ENCODE results near the gene USP17L24.
"Not testable (repeated sequence)": the region's sequence is repeated elsewhere in the genome, so short reads cannot be mapped to it uniquely, and the experiment has no call there.

Gene USP17L24

GRCh38 chr4:9324865-9325264 lies at the start of gene USP17L24:
Gene USP17L24, plus strand, starts transcription at chr4:9325165. Its CDS starts 0 bp downstream, at chr4:9325165.
- DNase-seq = not testable (repeated sequence)

- DNase-seq = not testable (repeated sequence)
These were observed 774 bp upstream of the USP17L24 start for GRCh38 chr4:9324191-9324590.

GRCh38 chr4:9329611-9330010 lies 4.6 kb downstream of the USP17L24 start, which contains the start of gene USP17L25:
Gene USP17L25, plus strand, starts transcription at chr4:9329911. Its CDS starts 0 bp downstream, at chr4:9329911.
- not testable (repeated sequence) for DNase-seq

GRCh38 chr4:9334358-9334757 lies 9.4 kb downstream of the USP17L24 start, which contains the start of gene USP17L26:
Gene USP17L26, plus strand, starts transcription at chr4:9334658. Its CDS starts 0 bp downstream, at chr4:9334658.
- DNase-seq = not testable (repeated sequence)

- not testable (repeated sequence) for DNase-seq
These were observed 14.1 kb downstream of the USP17L24 start, which contains the start of gene USP17L5 for GRCh38 chr4:9339103-9339502. Gene USP17L5, plus strand, starts transcription at chr4:9339403. Its CDS starts 0 bp downstream, at chr4:9339403.

- not testable (repeated sequence) for DNase-seq
These were observed 18.9 kb downstream of the USP17L24 start, which contains the start of gene USP17L27 for GRCh38 chr4:9343848-9344247. Gene USP17L27, plus strand, starts transcription at chr4:9344148. Its CDS starts 0 bp downstream, at chr4:9344148.

- DNase-seq = not testable (repeated sequence)
These were observed 23.6 kb downstream of the USP17L24 start, which contains the start of gene USP17L28 for GRCh38 chr4:9348593-9348992. Gene USP17L28, plus strand, starts transcription at chr4:9348893. Its CDS starts 0 bp downstream, at chr4:9348893.

- not testable (repeated sequence) for DNase-seq
These were observed 25.9 kb downstream of the USP17L24 start for GRCh38 chr4:9350866-9351265.

- DNase-seq = not testable (repeated sequence)
These were observed 28.4 kb downstream of the USP17L24 start, which contains the start of gene USP17L29 for GRCh38 chr4:9353338-9353737. Gene USP17L29, plus strand, starts transcription at chr4:9353638. Its CDS starts 0 bp downstream, at chr4:9353638.

- not testable (repeated sequence) for DNase-seq
These were observed 37.9 kb downstream of the USP17L24 start, which contains the start of gene USP17L30 for GRCh38 chr4:9362829-9363228. Gene USP17L30, plus strand, starts transcription at chr4:9363129. Its CDS starts 0 bp downstream, at chr4:9363129.

Measured in activated CD4-positive, alpha-beta T cell treated with anti-CD3 and anti-CD28 coated beads for 4 hours (primary cell).